ENCODE data around the gene RBFOX2. TPM values are rescaled to one million over a fixed set of nuclear protein-coding genes. Genes with fewer than 3 reads are reported as not detected.

RBFOX2 gene
- total and polyA plus RNA-seq, 2 donors (not counting 3 experiments of a cell fraction or from before 2014, with no cell fraction given) = 125 to 142 TPM

DNA sequence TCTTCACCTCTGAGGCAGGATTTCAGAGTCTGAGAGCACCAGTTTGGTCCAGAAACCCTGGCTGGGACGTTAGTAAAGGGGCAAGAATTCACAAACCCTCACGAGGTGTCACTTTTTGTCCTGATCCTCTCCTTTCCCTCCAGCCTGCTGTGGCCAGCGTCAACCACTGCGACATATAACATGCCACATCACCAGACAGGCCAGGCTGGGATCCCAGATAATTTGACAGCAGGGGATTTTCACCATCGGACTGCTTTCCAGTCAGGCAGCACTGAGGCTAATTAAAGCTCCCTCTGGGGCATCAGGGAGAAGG, 36.8 kb upstream of the RBFOX2 start:
- TSS peak; percentile 94 for BruUV-seq (replicated peaks)

More for the DNA sequence above, 36.8 kb upstream of the RBFOX2 start:
- dilution Hi-C loops (cut with MboI; ENCODE audit: extremely low pct_ligation_motif_present, low sequenced_read_pairs) (no loop called here), intact Hi-C loops (cut with micrococcal nuclease) (loop anchor here (1.0 to 5.0 kb wide), 5 partner anchors 36 to 713 kb away; no protein-coding TSS in a partner anchor)
- H3K27me3 ChIP-seq (ENCODE audit: control insufficient read depth in 2 of 2, insufficient read depth in 2 of 2, low read length in 2 of 2) = no peaks in the 10 kb centered on the region
- H3K4me1 ChIP-seq (ENCODE audit: control insufficient read depth, extremely low read depth, insufficient read depth, low read length) = peaks cover 9% of the 10 kb centered on the region
- H4K20me1 ChIP-seq (replicated peaks; ENCODE audit: control insufficient read depth, extremely low read depth, insufficient read depth, low read length) = no peaks in the 10 kb centered on the region
- FAIRE-seq (no peak), DNase-seq (ENCODE audit: low read depth, low spot score) (no peak)
- ChIA-PET POLR2A (interaction anchor here (0.8 to 1.1 kb wide), 4 partner anchors 13 to 162 kb away, joined by 3 to 5 read pairs (median 3); partner anchors contain the start of gene RBFOX2), CTCF (interaction anchor here (0.6 to 3.3 kb wide), 111 partner anchors 9 to 713 kb away, joined by 3 to 92 read pairs (median 5); partner anchors contain the start of genes APOL6, MB and RBFOX2)
- H3K27ac ChIP-seq (ENCODE audit: insufficient read depth, low read depth, low read length) = peak overlapping the region; percentile 53
- no peaks in the 10 kb centered on the region for H3K9me1 ChIP-seq (replicated peaks; ENCODE audit: control insufficient read depth, extremely low read depth, insufficient read depth, low read length)
- TF ChIP-seq MYC (IDR thresholded peaks at IDR 0.05; ENCODE audit: low read depth, low read length) = no peak
- no peak for TF ChIP-seq GATA2 (IDR thresholded peaks at IDR 0.05; ENCODE audit: insufficient read depth, insufficient read length, low read depth, low read length)
- TF ChIP-seq, protein P1, sequence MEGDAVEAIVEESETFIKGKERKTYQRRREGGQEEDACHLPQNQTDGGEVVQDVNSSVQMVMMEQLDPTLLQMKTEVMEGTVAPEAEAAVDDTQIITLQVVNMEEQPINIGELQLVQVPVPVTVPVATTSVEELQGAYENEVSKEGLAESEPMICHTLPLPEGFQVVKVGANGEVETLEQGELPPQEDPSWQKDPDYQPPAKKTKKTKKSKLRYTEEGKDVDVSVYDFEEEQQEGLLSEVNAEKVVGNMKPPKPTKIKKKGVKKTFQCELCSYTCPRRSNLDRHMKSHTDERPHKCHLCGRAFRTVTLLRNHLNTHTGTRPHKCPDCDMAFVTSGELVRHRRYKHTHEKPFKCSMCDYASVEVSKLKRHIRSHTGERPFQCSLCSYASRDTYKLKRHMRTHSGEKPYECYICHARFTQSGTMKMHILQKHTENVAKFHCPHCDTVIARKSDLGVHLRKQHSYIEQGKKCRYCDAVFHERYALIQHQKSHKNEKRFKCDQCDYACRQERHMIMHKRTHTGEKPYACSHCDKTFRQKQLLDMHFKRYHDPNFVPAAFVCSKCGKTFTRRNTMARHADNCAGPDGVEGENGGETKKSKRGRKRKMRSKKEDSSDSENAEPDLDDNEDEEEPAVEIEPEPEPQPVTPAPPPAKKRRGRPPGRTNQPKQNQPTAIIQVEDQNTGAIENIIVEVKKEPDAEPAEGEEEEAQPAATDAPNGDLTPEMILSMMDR (IDR thresholded peaks at IDR 0.05; ENCODE audit: extremely low read depth in 1 of 2, insufficient read depth in 1 of 2, low read depth in 1 of 2, low read length in 2 of 2) = no peak
- TF ChIP-seq POLR2AphosphoS5 (IDR thresholded peaks at IDR 0.05; ENCODE audit: insufficient read depth, low read depth, low read length) = no peak
- TF ChIP-seq, protein P2, sequence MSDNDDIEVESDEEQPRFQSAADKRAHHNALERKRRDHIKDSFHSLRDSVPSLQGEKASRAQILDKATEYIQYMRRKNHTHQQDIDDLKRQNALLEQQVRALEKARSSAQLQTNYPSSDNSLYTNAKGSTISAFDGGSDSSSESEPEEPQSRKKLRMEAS (IDR thresholded peaks at IDR 0.05; ENCODE audit: insufficient read depth, insufficient read length) = no peak
- no peak for TF ChIP-seq EZH2 (IDR thresholded peaks at IDR 0.05; ENCODE audit: borderline replicate concordance, low read depth, low read length, severe bottlenecking)
- TF ChIP-seq JUN (IDR thresholded peaks at IDR 0.05; ENCODE audit: borderline replicate concordance, insufficient read depth, insufficient read length, low read depth) = no peak
- TF ChIP-seq POLR2A (IDR thresholded peaks at IDR 0.05; ENCODE audit: low read depth, low read length) = no peak
- no peak for TF ChIP-seq FOS (IDR thresholded peaks at IDR 0.05; ENCODE audit: borderline replicate concordance, insufficient read depth, low read length)
- peak overlapping the region; percentile 98 for H2AFZ ChIP-seq (ENCODE audit: low read depth, low read length)
- H3K4me2 ChIP-seq (ENCODE audit: insufficient read depth, low read length) = peak overlapping the region; percentile 91
- peak overlapping the region; percentile 87 for H3K9ac ChIP-seq (replicated peaks; ENCODE audit: extremely low read depth, insufficient read depth, low read length)
- H3K79me2 ChIP-seq (ENCODE audit: control insufficient read depth, insufficient read depth, low read length) = no peaks in the 10 kb centered on the region
- no peaks in the 10 kb centered on the region for H3K36me3 ChIP-seq (ENCODE audit: control insufficient read depth in 2 of 2, extremely low read depth in 1 of 2, insufficient read depth in 2 of 2, low read length in 2 of 2)
- H3K4me3 ChIP-seq (replicated peaks in 1 of 3; ENCODE audit: insufficient read depth in 1 of 3, low read depth in 1 of 3, low read length in 3 of 3) = peak overlapping the region; percentile 22 to 69 (median 37)
- no peaks in the 10 kb centered on the region for H3K9me3 ChIP-seq (replicated peaks; ENCODE audit: control insufficient read depth, insufficient read depth, low read length)
